Measurements from ENCODE around the gene GNA15.
"Not testable (repeated sequence)": the region's sequence is repeated elsewhere in the genome, so short reads cannot be mapped to it uniquely, and the experiment has no call there.

The GNA15 gene

GRCh38 chr19:3148503-3148902 is 12.7 kb downstream of the GNA15 start:
- DNase-seq (ENCODE audit: insufficient read length, low spot score) (no peak), FAIRE-seq (no peak)

- DNase-seq (ENCODE audit: insufficient read length, low spot score) (no peak), FAIRE-seq (no peak)
These were observed 13.3 kb downstream of the GNA15 start for GRCh38 chr19:3149089-3149488.

GRCh38 chr19:3149526-3150505 is 14.0 kb downstream of the GNA15 start:
- no peak for FAIRE-seq
- DNase-seq (ENCODE audit: insufficient read length, low spot score): no peak

- FAIRE-seq: no peak
- no peak for DNase-seq (ENCODE audit: insufficient read length, low spot score)
These were observed 15.0 kb downstream of the GNA15 start for GRCh38 chr19:3150739-3151329.

GRCh38 chr19:3151563-3152418 is 16.0 kb downstream of the GNA15 start:
- DNase-seq (ENCODE audit: insufficient read length, low spot score) (no peak), FAIRE-seq (no peak)

- DNase-seq (ENCODE audit: insufficient read length, low spot score): no peak
- no peak for FAIRE-seq
These were observed 16.6 kb downstream of the GNA15 start for GRCh38 chr19:3152419-3152780.

- no peak for DNase-seq (ENCODE audit: insufficient read length, low spot score)
- FAIRE-seq: no peak
These were observed 17.7 kb downstream of the GNA15 start for GRCh38 chr19:3153286-3154230.

GRCh38 chr19:3154447-3154846 is 18.6 kb downstream of the GNA15 start:
- not testable (repeated sequence) for DNase-seq (ENCODE audit: insufficient read length, low spot score); FAIRE-seq

- peak; percentile 90 for FAIRE-seq
These were observed 19.3 kb downstream of the GNA15 start for GRCh38 chr19:3154957-3155736.

GRCh38 chr19:3157096-3157845 is 21.4 kb downstream of the GNA15 start:
- FAIRE-seq (no peak), DNase-seq (ENCODE audit: insufficient read length, low spot score) (no peak)

More at GRCh38 chr19:3154957-3155736, 19.3 kb downstream of the GNA15 start:
- DNase-seq (ENCODE audit: insufficient read length, low spot score): peak; percentile 83

- FAIRE-seq: no peak
- DNase-seq (ENCODE audit: insufficient read length, low spot score): no peak
These were observed 23.7 kb downstream of the GNA15 start for GRCh38 chr19:3159565-3159964.

GRCh38 chr19:3160219-3160618 is 24.4 kb downstream of the GNA15 start:
- DNase-seq (ENCODE audit: insufficient read length, low spot score) (no peak), FAIRE-seq (no peak)

GRCh38 chr19:3161453-3161852 is 25.6 kb downstream of the GNA15 start:
- DNase-seq (ENCODE audit: insufficient read length, low spot score): no peak

GRCh38 chr19:3162418-3163229 is 26.8 kb downstream of the GNA15 start:
- DNase-seq (ENCODE audit: insufficient read length, low spot score): no peak
- no peak for FAIRE-seq

More at GRCh38 chr19:3161453-3161852, 25.6 kb downstream of the GNA15 start:
- no peak for FAIRE-seq

GRCh38 chr19:3163230-3163886 is 27.5 kb downstream of the GNA15 start:
- FAIRE-seq (peak; percentile 63), DNase-seq (ENCODE audit: insufficient read length, low spot score) (peak; percentile 91)

- no peak for DNase-seq (ENCODE audit: insufficient read length, low spot score)
- no peak for FAIRE-seq
These were observed 28.1 kb downstream of the GNA15 start for GRCh38 chr19:3163943-3164342.

All from GM19239 (cell line).